Measurements from ENCODE around the gene DRP2.
A peak's percentile ranks its signal among the peaks of the same experiment; 100 is the strongest.
"Not testable (repeated sequence)": the region's sequence is repeated elsewhere in the genome, so short reads cannot be mapped to it uniquely, and the experiment has no call there.

The DRP2 gene

GRCh38 chrX:101219116-101219863 lies at the start of gene DRP2:
DRP2 (plus strand) TSS chrX:101219786; CDS start chrX:101231648, 11,862 bp downstream.
- peak within 1 kb of the TSS; percentile 29 for H3K4me3 ChIP-seq (ENCODE audit: low read depth, low read length)
- no peak for DNase-seq (ENCODE audit: low read depth)
- no peak for TF ChIP-seq CTCF (conservative IDR thresholded peaks at IDR 0.05; ENCODE audit: low read depth, low read length)

GRCh38 chrX:101171883-101172400 lies 47.6 kb upstream of the DRP2 start:
- TF ChIP-seq CTCF (conservative IDR thresholded peaks at IDR 0.05; ENCODE audit: low read depth, low read length), result no peak
- no peak for DNase-seq (ENCODE audit: low read depth)
- no peak overlapping the region for H3K4me3 ChIP-seq (ENCODE audit: low read depth, low read length)

GRCh38 chrX:101176439-101176838 lies 43.1 kb upstream of the DRP2 start:
- DNase-seq (ENCODE audit: low read depth), result no peak
- TF ChIP-seq CTCF (conservative IDR thresholded peaks at IDR 0.05; ENCODE audit: low read depth, low read length), result no peak
- no peak overlapping the region for H3K4me3 ChIP-seq (ENCODE audit: low read depth, low read length)

GRCh38 chrX:101184876-101185275 lies 34.7 kb upstream of the DRP2 start:
- H3K4me3 ChIP-seq (ENCODE audit: low read depth, low read length), result not testable (repeated sequence)
- peak; percentile 44 for DNase-seq (ENCODE audit: low read depth)

GRCh38 chrX:101187961-101188360 lies 31.6 kb upstream of the DRP2 start:
- DNase-seq (ENCODE audit: low read depth); H3K4me3 ChIP-seq (ENCODE audit: low read depth, low read length): not testable (repeated sequence)

GRCh38 chrX:101190736-101191135 lies 28.9 kb upstream of the DRP2 start:
- no peak overlapping the region for H3K4me3 ChIP-seq (ENCODE audit: low read depth, low read length)
- TF ChIP-seq CTCF (conservative IDR thresholded peaks at IDR 0.05; ENCODE audit: low read depth, low read length), result no peak
- no peak for DNase-seq (ENCODE audit: low read depth)

- no peak for TF ChIP-seq CTCF (conservative IDR thresholded peaks at IDR 0.05; ENCODE audit: low read depth, low read length)
- peak overlapping the region; percentile 53 for H3K4me3 ChIP-seq (ENCODE audit: low read depth, low read length)
- DNase-seq (ENCODE audit: low read depth), result no peak
Measured at GRCh38 chrX:101191217-101191750, 28.3 kb upstream of the DRP2 start.
